ENCODE data around the gene PLAC8L1. TPM values are rescaled to one million over a fixed set of nuclear protein-coding genes. Genes with fewer than 3 reads are reported as not detected.

PLAC8L1 gene
- total RNA-seq, 1 donor from 2014 or later, result 2.0 TPM

DNA sequence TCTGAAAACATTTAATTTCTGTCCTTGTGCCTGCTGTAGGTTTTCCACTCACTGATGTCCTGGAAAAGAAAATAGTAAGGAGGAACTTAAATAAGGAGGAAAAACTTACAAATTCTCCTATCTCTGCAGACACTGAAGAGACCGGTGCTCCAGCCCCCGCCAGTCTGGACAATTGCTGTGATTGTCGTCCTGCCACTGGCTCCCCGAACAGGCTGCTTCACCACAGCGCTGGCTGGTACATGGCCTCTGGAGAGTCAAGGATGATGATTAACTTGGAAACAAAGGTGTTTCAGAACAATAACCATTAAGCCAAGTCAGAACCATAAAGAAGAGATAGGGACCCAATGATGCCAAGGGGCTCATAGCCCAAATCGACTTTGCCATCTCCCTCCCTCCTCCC is 7.3 kb downstream of the PLAC8L1 start:
- Histone ChIP-seq H3K4me3 (ENCODE audit: insufficient read depth, low read depth, low read length) (no peak overlapping the region), H3K79me2 (ENCODE audit: insufficient read depth, low read length) (no peaks in the 10 kb centered on the region), H3K9me3 (ENCODE audit: insufficient read depth, low read depth, low read length) (no peaks in the 10 kb centered on the region), H3K36me3 (ENCODE audit: insufficient read depth, low read length) (no peaks in the 10 kb centered on the region), H3K27me3 (ENCODE audit: insufficient read depth, low read length) (no peaks in the 10 kb centered on the region), H3K4me2 (ENCODE audit: low read length) (no peak overlapping the region), H3K27ac (ENCODE audit: low read depth, low read length) (no peak overlapping the region), H2AFZ (ENCODE audit: low read depth, low read length) (no peak overlapping the region), H3K4me1 (ENCODE audit: insufficient read depth, low read length) (no peaks in the 10 kb centered on the region), H4K20me1 (ENCODE audit: insufficient read depth, low read length) (no peaks in the 10 kb centered on the region), H3K9ac (ENCODE audit: low read length) (no peak overlapping the region)
- no peak overlapping the region for H3K27ac Mint-ChIP-seq (ENCODE audit: unreplicated experiment)
- DNase-seq (ENCODE audit: low read depth) (no peak), FAIRE-seq (no peak)
- no peaks in the 10 kb centered on the region for H3K27me3 Mint-ChIP-seq (ENCODE audit: low read depth, unreplicated experiment)
- no peaks in the 10 kb centered on the region for H3K4me1 Mint-ChIP-seq (ENCODE audit: low read depth, unreplicated experiment)
- no peak overlapping the region for H3K4me3 Mint-ChIP-seq (ENCODE audit: unreplicated experiment)
- TF ChIP-seq, protein P1, sequence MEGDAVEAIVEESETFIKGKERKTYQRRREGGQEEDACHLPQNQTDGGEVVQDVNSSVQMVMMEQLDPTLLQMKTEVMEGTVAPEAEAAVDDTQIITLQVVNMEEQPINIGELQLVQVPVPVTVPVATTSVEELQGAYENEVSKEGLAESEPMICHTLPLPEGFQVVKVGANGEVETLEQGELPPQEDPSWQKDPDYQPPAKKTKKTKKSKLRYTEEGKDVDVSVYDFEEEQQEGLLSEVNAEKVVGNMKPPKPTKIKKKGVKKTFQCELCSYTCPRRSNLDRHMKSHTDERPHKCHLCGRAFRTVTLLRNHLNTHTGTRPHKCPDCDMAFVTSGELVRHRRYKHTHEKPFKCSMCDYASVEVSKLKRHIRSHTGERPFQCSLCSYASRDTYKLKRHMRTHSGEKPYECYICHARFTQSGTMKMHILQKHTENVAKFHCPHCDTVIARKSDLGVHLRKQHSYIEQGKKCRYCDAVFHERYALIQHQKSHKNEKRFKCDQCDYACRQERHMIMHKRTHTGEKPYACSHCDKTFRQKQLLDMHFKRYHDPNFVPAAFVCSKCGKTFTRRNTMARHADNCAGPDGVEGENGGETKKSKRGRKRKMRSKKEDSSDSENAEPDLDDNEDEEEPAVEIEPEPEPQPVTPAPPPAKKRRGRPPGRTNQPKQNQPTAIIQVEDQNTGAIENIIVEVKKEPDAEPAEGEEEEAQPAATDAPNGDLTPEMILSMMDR (IDR thresholded peaks at IDR 0.05; ENCODE audit: insufficient read depth, low read depth, low read length), result no peak
- no peak for TF ChIP-seq EZH2 (IDR thresholded peaks at IDR 0.05; ENCODE audit: insufficient read depth, low read length)
- peaks cover 7% of the 10 kb centered on the region for H3K36me3 Mint-ChIP-seq (ENCODE audit: low read depth, unreplicated experiment)
- no peaks in the 10 kb centered on the region for H3K9me3 Mint-ChIP-seq (ENCODE audit: unreplicated experiment)

DNA sequence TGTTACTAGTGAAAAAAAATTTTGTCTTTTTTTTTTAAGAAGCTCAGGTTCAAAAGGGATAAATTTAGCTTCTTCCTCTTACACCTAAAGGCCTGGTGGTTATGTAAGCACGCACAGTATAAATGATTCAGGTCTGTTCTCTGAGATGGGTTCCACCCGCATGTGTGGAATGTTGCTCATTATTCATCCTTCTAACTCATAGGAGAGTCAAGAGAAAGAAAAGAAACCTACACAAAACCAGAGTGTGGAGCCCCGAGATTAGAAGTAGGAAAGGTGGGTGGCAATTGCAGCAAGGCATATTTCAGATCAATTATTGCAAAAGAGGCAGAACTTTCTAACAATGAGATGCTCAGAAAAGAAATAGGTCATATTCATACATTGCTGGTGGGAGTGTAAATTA is 13.5 kb downstream of the PLAC8L1 start:
- H3K4me3 Mint-ChIP-seq (ENCODE audit: unreplicated experiment), result no peak overlapping the region
- no peak overlapping the region for H3K27ac Mint-ChIP-seq (ENCODE audit: unreplicated experiment)
- peak; percentile 36 for DNase-seq (ENCODE audit: low read depth)
- H3K4me1 ChIP-seq (ENCODE audit: insufficient read depth, low read length), result no peaks in the 10 kb centered on the region
- H3K36me3 Mint-ChIP-seq (ENCODE audit: low read depth, unreplicated experiment), result peaks cover 9% of the 10 kb centered on the region
- no peak for FAIRE-seq
- H3K4me3 ChIP-seq (ENCODE audit: insufficient read depth, low read depth, low read length), result no peak overlapping the region
- no peak overlapping the region for H3K4me2 ChIP-seq (ENCODE audit: low read length)
- H3K27ac ChIP-seq (ENCODE audit: low read depth, low read length), result no peak overlapping the region
- H3K9ac ChIP-seq (ENCODE audit: low read length), result no peak overlapping the region
- no peaks in the 10 kb centered on the region for H3K36me3 ChIP-seq (ENCODE audit: insufficient read depth, low read length)
- peaks cover 3% of the 10 kb centered on the region for H3K4me1 Mint-ChIP-seq (ENCODE audit: low read depth, unreplicated experiment)
- H4K20me1 ChIP-seq (ENCODE audit: insufficient read depth, low read length), result no peaks in the 10 kb centered on the region
- no peaks in the 10 kb centered on the region for H3K79me2 ChIP-seq (ENCODE audit: insufficient read depth, low read length)
- no peak overlapping the region for H2AFZ ChIP-seq (ENCODE audit: low read depth, low read length)
- H3K9me3 ChIP-seq (ENCODE audit: insufficient read depth, low read depth, low read length), result no peaks in the 10 kb centered on the region
- H3K9me3 Mint-ChIP-seq (ENCODE audit: unreplicated experiment), result no peaks in the 10 kb centered on the region
- no peaks in the 10 kb centered on the region for H3K27me3 ChIP-seq (ENCODE audit: insufficient read depth, low read length)
- TF ChIP-seq, protein P1 (IDR thresholded peaks at IDR 0.05; ENCODE audit: insufficient read depth, low read depth, low read length), result no peak
- no peaks in the 10 kb centered on the region for H3K27me3 Mint-ChIP-seq (ENCODE audit: low read depth, unreplicated experiment)

DNA sequence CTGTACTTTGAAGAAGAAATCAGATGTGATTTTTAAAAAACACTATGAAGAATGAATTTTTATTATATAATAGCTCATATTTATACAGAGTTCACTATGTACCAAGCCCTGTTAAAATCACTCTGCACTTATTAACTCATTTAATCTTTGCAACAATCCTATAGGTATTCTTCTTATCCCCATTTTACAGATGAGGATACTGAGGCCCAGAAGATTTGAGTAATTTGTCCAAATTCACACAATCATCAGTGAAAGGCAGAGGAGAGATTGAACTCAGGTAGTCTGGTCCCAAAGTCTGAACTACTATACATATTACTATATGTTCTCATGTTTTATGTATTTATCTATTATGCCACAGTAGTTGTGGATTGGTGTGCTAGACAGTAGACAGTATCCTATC is 16.1 kb downstream of the PLAC8L1 start:
- H3K79me2 ChIP-seq (ENCODE audit: insufficient read depth, low read length), result no peaks in the 10 kb centered on the region
- TF ChIP-seq EZH2 (IDR thresholded peaks at IDR 0.05; ENCODE audit: insufficient read depth, low read length), result no peak
- TF ChIP-seq, protein P1 (IDR thresholded peaks at IDR 0.05; ENCODE audit: insufficient read depth, low read depth, low read length), result no peak
- no peaks in the 10 kb centered on the region for H4K20me1 ChIP-seq (ENCODE audit: insufficient read depth, low read length)
- no peaks in the 10 kb centered on the region for H3K9me3 ChIP-seq (ENCODE audit: insufficient read depth, low read depth, low read length)
- FAIRE-seq (no peak), DNase-seq (ENCODE audit: low read depth) (no peak)
- H3K4me2 ChIP-seq (ENCODE audit: low read length), result no peak overlapping the region
- no peak overlapping the region for H3K27ac ChIP-seq (ENCODE audit: low read depth, low read length)
- Mint-ChIP-seq H3K4me3 (ENCODE audit: unreplicated experiment) (no peak overlapping the region), H3K36me3 (ENCODE audit: low read depth, unreplicated experiment) (peaks cover 3% of the 10 kb centered on the region), H3K4me1 (ENCODE audit: low read depth, unreplicated experiment) (peaks cover 3% of the 10 kb centered on the region), H3K27ac (ENCODE audit: unreplicated experiment) (no peak overlapping the region), H3K9me3 (ENCODE audit: unreplicated experiment) (no peaks in the 10 kb centered on the region), H3K27me3 (ENCODE audit: low read depth, unreplicated experiment) (no peaks in the 10 kb centered on the region)
- no peaks in the 10 kb centered on the region for H3K4me1 ChIP-seq (ENCODE audit: insufficient read depth, low read length)
- no peak overlapping the region for H3K9ac ChIP-seq (ENCODE audit: low read length)
- H2AFZ ChIP-seq (ENCODE audit: low read depth, low read length), result no peak overlapping the region
- no peaks in the 10 kb centered on the region for H3K27me3 ChIP-seq (ENCODE audit: insufficient read depth, low read length)
- H3K4me3 ChIP-seq (ENCODE audit: insufficient read depth, low read depth, low read length), result no peak overlapping the region
- H3K36me3 ChIP-seq (ENCODE audit: insufficient read depth, low read length), result no peaks in the 10 kb centered on the region
